Esophagus (tissue), 2 donors: ENCODE data around the gene NOTO. TPM values are rescaled to one million over a fixed set of nuclear protein-coding genes. Genes with fewer than 3 reads are reported as not detected.
"Not testable (repeated sequence)": the region's sequence is repeated elsewhere in the genome, so short reads cannot be mapped to it uniquely, and the experiment has no call there.

ENCODE experiments used
- H3K27ac ChIP-seq, 2 donors: one replicate each; pipeline ENCODE4 v1.5.1; 2013; ENCODE audit warnings: low read depth in 2 of 2, mild to moderate bottlenecking in 2 of 2, inconsistent platforms in 1 of 2, low read length in 1 of 2, moderate library complexity in 1 of 2
- H3K27me3 ChIP-seq, 2 donors: one replicate each; pipeline ENCODE4 v1.6.1; 2013; ENCODE audit warnings: low read length in 2 of 2, control low read depth in 1 of 2, mild to moderate bottlenecking in 1 of 2; ENCODE audit not compliant: insufficient read depth in 2 of 2, control insufficient read depth in 1 of 2
- H3K36me3 ChIP-seq, 2 donors: one replicate each; pipeline ENCODE4 v1.6.1; 2013; ENCODE audit warnings: low read length in 1 of 2; ENCODE audit not compliant: control insufficient read depth in 2 of 2, insufficient read depth in 2 of 2
- H3K4me1 ChIP-seq, 2 donors: one replicate each; pipeline ENCODE4 v1.6.1; 2013; ENCODE audit warnings: low read length in 1 of 2; ENCODE audit not compliant: control insufficient read depth in 2 of 2, insufficient read depth in 2 of 2
- H3K4me3 ChIP-seq, 2 donors: one replicate each; pipeline ENCODE4 v1.5.1; 2013; ENCODE audit warnings: low read length in 2 of 2, mild to moderate bottlenecking in 2 of 2, low read depth in 1 of 2, moderate library complexity in 1 of 2
- H3K9me3 ChIP-seq, 2 donors: one replicate each; pipeline ENCODE4 v1.6.1; 2013; ENCODE audit warnings: mild to moderate bottlenecking in 2 of 2, low read depth in 1 of 2, low read length in 1 of 2, moderate library complexity in 1 of 2; ENCODE audit not compliant: control insufficient read depth in 2 of 2, insufficient read depth in 1 of 2
- WGBS, 2 donors: extraction: QIAGEN DNeasy Blood & Tissue Kit; methylation state at CpG; one replicate each; pipeline ENCODE4 v1.1.7; 2013; 5-methylcytosine and 5-hydroxymethylcytosine counted together
- polyA plus RNA-seq, 2 donors: library from polyadenylated mRNA; stranded (reverse); fragments of 200-250 nt; gene quantifications; one replicate each; pipeline ENCODE4 v1.2.3, GENCODE V29; 2013
- donor health status: healthy with polysubstance abuse.
- donor health status: Bipolar disorder and iron deficiency.

NOTO gene
- polyA plus RNA-seq: not detected

DNA sequence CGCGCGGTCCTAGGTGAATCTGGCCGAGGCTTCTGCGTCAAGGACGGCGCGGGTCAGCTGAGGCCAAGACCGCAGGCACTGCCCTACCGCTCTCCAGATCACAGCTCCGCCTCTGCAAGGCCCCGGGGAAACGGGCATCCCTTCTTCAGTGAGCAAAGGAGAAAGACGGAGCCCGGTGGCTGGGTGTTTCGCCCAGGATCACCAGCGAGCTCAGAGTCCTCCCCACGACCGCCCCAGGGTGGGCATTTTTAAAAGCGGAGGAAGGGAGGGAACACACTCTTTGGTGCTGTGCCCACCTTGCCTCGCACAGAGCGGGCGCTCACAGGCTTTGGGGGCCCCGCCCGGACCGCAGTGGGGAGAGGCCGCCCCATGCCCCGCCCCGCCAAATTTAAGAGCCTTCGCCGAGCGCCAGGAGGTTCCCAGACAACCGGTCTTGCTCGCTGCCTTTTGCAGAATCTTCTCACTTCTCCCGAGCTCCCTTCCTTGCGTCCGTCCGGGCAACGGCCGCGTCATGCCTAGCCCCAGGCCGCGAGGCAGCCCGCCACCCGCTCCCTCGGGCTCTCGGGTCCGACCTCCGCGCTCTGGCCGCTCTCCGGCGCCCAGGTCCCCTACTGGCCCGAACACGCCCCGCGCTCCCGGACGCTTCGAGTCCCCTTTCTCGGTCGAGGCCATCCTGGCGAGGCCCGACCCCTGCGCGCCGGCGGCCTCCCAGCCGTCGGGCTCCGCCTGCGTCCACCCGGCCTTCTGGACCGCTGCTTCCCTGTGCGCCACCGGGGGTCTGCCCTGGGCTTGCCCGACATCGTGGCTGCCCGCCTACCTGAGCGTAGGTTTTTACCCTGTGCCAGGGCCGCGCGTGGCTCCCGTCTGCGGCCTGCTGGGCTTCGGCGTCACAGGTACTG is at the start of gene NOTO:
NOTO (plus strand) TSS at position 419 of the 899 bp plus-strand sequence; CDS start at position 512, 93 bp downstream.
- peaks cover 0 to 15% of the 10 kb centered on the region in 2 donors for H3K27me3 ChIP-seq
- WGBS, 2 donors: 2 to 3% methylated on average over 83 to 87 of the region's 87 CpGs
- peaks cover 5% of the 10 kb centered on the region in 2 donors for H3K4me1 ChIP-seq
- H3K9me3 ChIP-seq: peaks cover 0 to 3% of the 10 kb centered on the region in 2 donors
- no peak within 1 kb of the TSS for H3K27ac ChIP-seq
- H3K36me3 ChIP-seq: no peaks in the 10 kb centered on the region
- peak within 1 kb of the TSS in 1 of 2 donors; percentile 18 for H3K4me3 ChIP-seq

- Histone ChIP-seq H3K4me3 (no peak overlapping the region), H3K4me1 (no peaks in the 10 kb centered on the region), H3K27me3 (peaks cover 0 to 2% of the 10 kb centered on the region in 2 donors), H3K36me3 (no peaks in the 10 kb centered on the region), H3K27ac (no peak overlapping the region), H3K9me3 (no peaks in the 10 kb centered on the region)
- WGBS, 2 donors: 12 to 14% methylated on average over 24 of the region's 24 CpGs
Measured at GRCh38 chr2:73156539-73157124, 45.7 kb upstream of the NOTO start.

- Histone ChIP-seq H3K4me1 (no peaks in the 10 kb centered on the region), H3K36me3 (no peaks in the 10 kb centered on the region), H3K9me3 (no peaks in the 10 kb centered on the region), H3K4me3 (no peak overlapping the region), H3K27ac (no peak overlapping the region), H3K27me3 (no peaks in the 10 kb centered on the region)
- 59 to 63% methylated on average over 13 to 14 of the region's 14 CpGs for WGBS, 2 donors
Measured at GRCh38 chr2:73162856-73163391, 39.5 kb upstream of the NOTO start.

DNA sequence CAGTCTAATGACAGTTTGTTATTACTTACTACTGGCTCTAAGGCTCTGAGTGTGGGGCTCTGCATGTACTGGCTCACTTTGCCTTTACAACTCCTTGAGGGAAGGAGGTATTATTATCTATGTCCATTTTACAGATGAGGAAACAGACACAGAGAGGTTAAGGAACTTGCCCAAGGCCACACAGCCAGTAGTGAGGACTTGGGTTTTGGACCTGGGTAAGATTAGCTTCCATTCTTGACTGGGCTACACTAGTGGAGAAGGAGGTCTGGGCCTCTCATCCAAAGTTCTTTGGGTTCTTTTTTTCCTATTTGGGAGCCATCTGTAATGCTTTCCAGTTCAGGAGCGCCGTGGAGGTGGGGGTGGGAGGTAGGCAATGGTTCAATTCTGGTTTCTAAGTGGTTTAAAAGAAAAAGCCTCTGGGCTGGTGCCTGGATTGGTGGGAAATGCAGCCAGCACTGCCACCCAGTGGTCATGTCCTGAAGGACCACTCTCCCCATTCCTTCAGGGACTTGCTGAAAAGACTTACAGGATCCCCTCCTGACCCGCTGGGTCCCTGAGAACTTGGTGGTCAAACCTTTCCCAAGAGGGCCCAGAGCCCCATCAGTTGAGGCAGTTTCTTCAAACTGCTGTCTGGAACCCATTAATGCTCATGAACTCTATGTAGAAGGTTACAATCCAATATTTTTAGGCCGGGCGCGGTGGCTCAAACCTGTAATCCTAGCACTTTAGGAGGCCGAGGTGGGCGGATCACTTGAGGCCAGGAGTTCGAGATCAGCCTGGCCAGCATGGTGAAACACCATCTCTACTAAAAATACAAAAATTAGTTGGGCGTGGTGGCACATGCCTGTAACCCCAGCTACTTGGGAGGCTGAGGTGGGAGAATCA is 38.6 kb upstream of the NOTO start:
- H3K9me3 ChIP-seq: no peaks in the 10 kb centered on the region
- H3K4me1 ChIP-seq: no peaks in the 10 kb centered on the region
- no peaks in the 10 kb centered on the region for H3K36me3 ChIP-seq
- H3K27me3 ChIP-seq: no peaks in the 10 kb centered on the region
- H3K4me3 ChIP-seq: no peak overlapping the region
- no peak overlapping the region for H3K27ac ChIP-seq
- WGBS, 2 donors: 49 to 53% methylated on average over 10 of the region's 10 CpGs

- not testable (repeated sequence) for H3K4me1 ChIP-seq
Measured at GRCh38 chr2:73165978-73166377, 36.4 kb upstream of the NOTO start.

GRCh38 chr2:73166813-73167212 is 35.6 kb upstream of the NOTO start:
- H3K9me3 ChIP-seq, H3K4me3 ChIP-seq, H3K4me1 ChIP-seq, H3K36me3 ChIP-seq, H3K27ac ChIP-seq, H3K27me3 ChIP-seq: not testable (repeated sequence)
- 74 to 90% methylated on average over 2 to 4 of the region's 8 CpGs for WGBS, 2 donors

More at GRCh38 chr2:73165978-73166377, 36.4 kb upstream of the NOTO start:
- not testable (repeated sequence) for H3K27me3 ChIP-seq, H3K4me3 ChIP-seq, H3K9me3 ChIP-seq, H3K36me3 ChIP-seq, H3K27ac ChIP-seq
- WGBS, 2 donors: 46 to 53% methylated on average over 10 to 11 of the region's 11 CpGs

- not testable (repeated sequence) for H3K9me3 ChIP-seq, H3K27ac ChIP-seq, H3K36me3 ChIP-seq, H3K4me3 ChIP-seq, H3K4me1 ChIP-seq, H3K27me3 ChIP-seq
Measured at GRCh38 chr2:73168348-73168747, 34.0 kb upstream of the NOTO start.

DNA sequence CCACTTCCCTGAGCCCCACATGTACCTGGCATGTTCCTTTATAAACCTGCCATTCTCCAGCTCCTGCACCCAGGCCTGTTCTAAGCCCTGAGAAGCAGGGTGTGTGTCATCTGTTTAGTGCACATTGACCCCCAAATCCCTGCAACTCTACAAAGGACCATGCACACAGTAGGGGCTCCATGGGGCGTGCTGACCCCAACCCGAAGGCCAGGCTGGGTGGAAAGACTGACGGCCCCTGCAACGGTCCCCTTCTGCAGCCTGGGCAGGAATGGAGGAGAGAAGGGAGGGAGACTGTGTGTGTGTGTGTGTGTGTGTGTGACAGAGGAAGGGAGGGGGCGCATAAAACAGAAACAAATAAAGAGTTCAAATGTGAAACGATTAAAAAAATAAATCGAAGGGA is 32.0 kb upstream of the NOTO start:
- not testable (repeated sequence) for H3K27me3 ChIP-seq, H3K27ac ChIP-seq, H3K9me3 ChIP-seq, H3K4me3 ChIP-seq, H3K4me1 ChIP-seq, H3K36me3 ChIP-seq
- 72 to 78% methylated on average over 5 to 6 of the region's 7 CpGs for WGBS, 2 donors

DNA sequence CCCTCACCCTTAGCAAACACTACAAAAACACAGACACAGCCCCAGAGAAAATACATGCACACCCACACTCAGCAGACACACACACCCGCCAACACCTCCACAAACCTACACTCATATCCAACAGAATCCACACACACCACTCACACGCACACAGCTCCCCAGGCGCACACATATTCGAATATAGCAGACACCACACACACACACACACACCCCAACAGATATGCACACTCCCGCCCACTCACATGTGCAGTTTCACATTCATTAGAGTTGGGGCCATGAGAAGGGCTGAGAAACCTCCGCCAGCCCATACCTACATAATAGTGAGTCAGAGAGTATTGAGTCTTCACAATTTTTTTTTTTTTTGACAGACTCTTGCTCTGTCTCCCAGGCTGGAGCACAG is 29.4 kb upstream of the NOTO start:
- Histone ChIP-seq H3K4me1 (peaks cover 0 to 16% of the 10 kb centered on the region in 2 donors), H3K27ac (no peak overlapping the region), H3K36me3 (no peaks in the 10 kb centered on the region), H3K27me3 (peaks cover 0 to 3% of the 10 kb centered on the region in 2 donors), H3K9me3 (no peaks in the 10 kb centered on the region), H3K4me3 (no peak overlapping the region)
- 72 to 81% methylated on average over 6 of the region's 6 CpGs for WGBS, 2 donors
